Muscle of leg (tissue), 11 donors: ENCODE results near the gene RNU6-1. TPM values are rescaled to one million over a fixed set of nuclear protein-coding genes. Genes with fewer than 3 reads are reported as not detected.

Experiments
- DNase-seq: peaks from one replicate; pipeline ENCODE4 v3.0.0; 2013
- H3K27ac ChIP-seq: one replicate; pipeline ENCODE4 v1.5.1; 2013; ENCODE audit warnings: mild to moderate bottlenecking, low read length, control low read depth
- H3K27me3 ChIP-seq: one replicate; pipeline ENCODE4 v1.6.1; 2013; ENCODE audit warnings: low read length; ENCODE audit not compliant: control insufficient read depth, insufficient read depth
- H3K36me3 ChIP-seq: one replicate; pipeline ENCODE4 v1.6.1; 2013; ENCODE audit warnings: low read length; ENCODE audit not compliant: control insufficient read depth, insufficient read depth
- H3K4me1 ChIP-seq: one replicate; pipeline ENCODE4 v1.6.1; 2013; ENCODE audit warnings: low read length; ENCODE audit not compliant: control insufficient read depth, insufficient read depth
- H3K4me3 ChIP-seq: one replicate; pipeline ENCODE4 v1.5.1; 2013; ENCODE audit warnings: low read length, control low read depth
- H3K9me3 ChIP-seq: replicated peaks from 2 replicates; pipeline ENCODE4 v1.6.1; 2013; ENCODE audit warnings: low read depth, low read length; ENCODE audit not compliant: control insufficient read depth
- WGBS: methylation state at CpG from one replicate; pipeline ENCODE4 v1.1.5; 2013; ENCODE audit warnings: missing lambda C conversion rate; ENCODE audit not compliant: insufficient coverage; 5-methylcytosine and 5-hydroxymethylcytosine counted together
- polyA plus RNA-seq, 8 donors: library from polyadenylated mRNA; unstranded; fragments of 120-200 nt; gene quantifications; one replicate each; pipeline versions ENCODE4 v1.2.1 to v1.2.3, GENCODE V29; 2013; ENCODE audit warnings: inconsistent platforms in 1 of 8, low replicate concordance in 1 of 8; ENCODE audit not compliant: insufficient read length in 8 of 8, insufficient read depth in 1 of 8
- total RNA-seq: library from RNA; stranded (reverse); fragments of 120-200 nt; gene quantifications from one replicate; pipeline ENCODE4 v1.2.4, GENCODE V29; 2013

RNU6-1 gene
- total and polyA plus RNA-seq, 9 donors, result not detected

DNA sequence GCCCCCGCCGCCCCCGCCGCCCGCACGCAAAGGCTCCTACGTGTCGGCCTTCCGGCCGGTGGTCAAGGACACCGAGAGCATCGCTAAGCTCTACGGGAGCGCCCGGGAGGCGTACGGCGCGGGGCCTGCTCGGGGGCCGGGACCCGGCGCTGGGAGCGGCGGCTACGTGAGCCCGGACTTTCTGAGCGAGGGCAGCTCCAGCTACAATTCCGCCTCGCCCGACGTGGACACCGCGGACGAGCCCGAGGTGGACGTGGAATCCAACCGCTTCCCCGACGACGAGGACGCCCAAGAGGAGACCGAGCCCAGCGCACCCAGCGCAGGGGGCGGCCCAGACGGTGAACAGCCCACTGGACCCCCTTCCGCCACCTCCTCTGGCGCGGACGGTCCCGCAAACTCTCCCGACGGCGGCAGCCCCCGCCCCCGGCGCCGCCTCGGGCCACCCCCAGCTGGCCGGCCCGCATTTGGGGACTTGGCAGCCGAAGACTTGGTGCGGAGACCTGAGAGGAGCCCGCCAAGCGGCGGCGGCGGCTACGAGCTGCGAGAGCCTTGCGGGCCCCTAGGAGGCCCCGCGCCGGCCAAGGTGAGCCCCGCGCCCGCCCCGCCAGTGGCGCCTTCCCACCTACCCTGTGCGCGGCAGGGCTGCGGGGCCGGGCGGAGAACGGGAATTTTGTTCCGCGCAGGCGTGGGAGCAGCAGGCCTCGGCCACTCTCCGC, 12.1 kb downstream of the RNU6-1 start:
- no peaks in the 10 kb centered on the region for H3K36me3 ChIP-seq
- WGBS, result 4% methylated on average over 90 of the region's 91 CpGs
- peaks cover 46% of the 10 kb centered on the region for H3K4me1 ChIP-seq
- no peak overlapping the region for H3K27ac ChIP-seq
- no peak for DNase-seq
- H3K4me3 ChIP-seq, result no peak overlapping the region
- H3K9me3 ChIP-seq, result no peaks in the 10 kb centered on the region
- H3K27me3 ChIP-seq, result peaks cover 96% of the 10 kb centered on the region

DNA sequence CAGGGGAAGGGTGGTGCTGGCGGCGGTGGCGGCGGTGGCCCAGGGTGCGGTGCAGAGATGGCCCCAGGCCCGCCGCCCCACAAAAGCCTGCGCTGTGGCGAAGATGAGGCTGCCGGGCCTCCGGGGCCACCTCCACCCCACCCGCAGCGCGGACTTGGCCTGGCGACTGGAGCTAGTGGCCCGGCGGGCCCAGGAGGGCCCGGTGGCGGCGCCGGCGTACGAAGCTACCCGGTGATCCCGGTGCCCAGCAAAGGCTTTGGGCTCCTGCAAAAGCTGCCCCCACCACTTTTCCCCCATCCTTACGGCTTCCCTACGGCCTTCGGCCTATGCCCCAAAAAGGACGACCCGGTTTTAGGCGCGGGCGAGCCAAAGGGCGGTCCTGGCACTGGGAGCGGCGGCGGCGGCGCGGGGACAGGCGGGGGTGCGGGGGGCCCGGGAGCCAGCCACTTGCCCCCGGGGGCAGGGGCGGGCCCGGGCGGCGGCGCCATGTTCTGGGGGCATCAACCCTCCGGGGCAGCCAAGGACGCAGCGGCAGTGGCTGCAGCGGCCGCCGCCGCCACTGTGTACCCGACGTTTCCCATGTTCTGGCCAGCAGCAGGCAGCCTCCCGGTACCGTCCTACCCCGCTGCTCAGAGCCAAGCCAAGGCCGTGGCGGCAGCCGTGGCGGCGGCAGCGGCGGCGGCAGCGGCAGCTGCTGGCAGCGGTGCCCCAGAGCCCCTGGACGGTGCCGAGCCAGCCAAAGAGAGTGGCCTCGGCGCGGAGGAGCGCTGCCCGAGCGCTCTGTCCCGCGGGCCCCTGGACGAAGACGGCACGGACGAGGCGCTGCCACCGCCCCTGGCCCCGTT, 12.9 kb downstream of the RNU6-1 start:
- H3K27ac ChIP-seq, result no peak overlapping the region

GRCh38 chr15:67825881-67826716, 13.7 kb downstream of the RNU6-1 start:
- peaks cover 97% of the 10 kb centered on the region for H3K27me3 ChIP-seq
- no peak for DNase-seq
- H3K4me3 ChIP-seq, result no peak overlapping the region
- 3% methylated on average over 77 of the region's 77 CpGs for WGBS
- no peaks in the 10 kb centered on the region for H3K36me3 ChIP-seq
- peaks cover 45% of the 10 kb centered on the region for H3K4me1 ChIP-seq
- no peak overlapping the region for H3K27ac ChIP-seq
- no peaks in the 10 kb centered on the region for H3K9me3 ChIP-seq

More for the DNA sequence above, 12.9 kb downstream of the RNU6-1 start:
- 1% methylated on average over 88 of the region's 88 CpGs for WGBS
- H3K4me1 ChIP-seq, result peaks cover 41% of the 10 kb centered on the region
- no peaks in the 10 kb centered on the region for H3K9me3 ChIP-seq
- DNase-seq, result no peak
- no peak overlapping the region for H3K4me3 ChIP-seq
- no peaks in the 10 kb centered on the region for H3K36me3 ChIP-seq
- peaks cover 96% of the 10 kb centered on the region for H3K27me3 ChIP-seq

GRCh38 chr15:67824976-67825880, 14.6 kb downstream of the RNU6-1 start, which contains the start of gene SKOR1:
TSS of gene SKOR1 (plus strand) at chr15:67825509. CDS start at chr15:67825603, 94 bp downstream.
- Histone ChIP-seq H3K4me3 (no peak within 1 kb of the TSS), H3K36me3 (no peaks in the 10 kb centered on the region), H3K4me1 (peaks cover 53% of the 10 kb centered on the region), H3K27me3 (peaks cover 97% of the 10 kb centered on the region), H3K27ac (no peak within 1 kb of the TSS), H3K9me3 (no peaks in the 10 kb centered on the region)
- no peak for DNase-seq
- 1% methylated on average over 38 of the region's 58 CpGs for WGBS

DNA sequence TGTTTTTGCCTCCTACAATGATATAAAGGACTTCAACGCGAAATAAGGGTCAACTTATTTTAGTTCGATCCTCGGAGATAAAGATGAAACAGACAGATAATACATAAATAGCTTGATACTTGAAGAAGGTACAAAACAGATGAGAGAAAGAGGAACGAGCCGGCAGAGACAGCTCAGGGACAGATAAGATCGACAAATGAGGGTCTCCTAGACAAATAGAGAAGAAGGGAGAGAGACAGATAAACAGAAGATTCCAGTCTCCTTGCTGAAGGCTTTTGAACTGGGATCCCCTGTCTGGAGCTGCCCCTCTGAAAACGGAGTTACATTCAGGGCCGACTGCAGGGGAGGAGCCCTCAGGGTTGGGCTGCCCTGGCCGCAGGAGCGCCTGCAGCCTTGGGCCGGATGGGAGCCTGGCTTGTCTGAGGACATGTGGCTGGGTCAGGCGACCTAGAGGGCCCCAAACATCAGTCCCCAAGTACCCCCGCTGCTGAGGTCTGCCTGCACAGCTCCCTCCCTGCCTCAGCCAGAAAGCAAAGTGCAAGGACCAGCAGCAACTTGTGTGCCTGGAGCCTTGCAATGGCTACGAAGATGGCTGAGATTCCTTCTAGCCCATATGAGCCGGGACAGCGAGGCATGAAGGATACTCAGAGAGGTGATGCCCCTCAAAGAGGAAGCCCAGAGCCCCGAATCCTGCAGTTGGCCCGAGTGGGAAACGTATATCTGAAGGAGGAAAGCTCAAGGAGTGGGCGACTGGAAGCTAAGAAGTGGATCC, 15.5 kb downstream of the RNU6-1 start:
- Histone ChIP-seq H3K4me1 (peaks cover 53% of the 10 kb centered on the region), H3K4me3 (no peak overlapping the region), H3K36me3 (no peaks in the 10 kb centered on the region), H3K9me3 (no peaks in the 10 kb centered on the region), H3K27me3 (peaks cover 97% of the 10 kb centered on the region), H3K27ac (no peak overlapping the region)
- WGBS, result 5% methylated on average over 16 of the region's 21 CpGs
- DNase-seq, result no peak

DNA sequence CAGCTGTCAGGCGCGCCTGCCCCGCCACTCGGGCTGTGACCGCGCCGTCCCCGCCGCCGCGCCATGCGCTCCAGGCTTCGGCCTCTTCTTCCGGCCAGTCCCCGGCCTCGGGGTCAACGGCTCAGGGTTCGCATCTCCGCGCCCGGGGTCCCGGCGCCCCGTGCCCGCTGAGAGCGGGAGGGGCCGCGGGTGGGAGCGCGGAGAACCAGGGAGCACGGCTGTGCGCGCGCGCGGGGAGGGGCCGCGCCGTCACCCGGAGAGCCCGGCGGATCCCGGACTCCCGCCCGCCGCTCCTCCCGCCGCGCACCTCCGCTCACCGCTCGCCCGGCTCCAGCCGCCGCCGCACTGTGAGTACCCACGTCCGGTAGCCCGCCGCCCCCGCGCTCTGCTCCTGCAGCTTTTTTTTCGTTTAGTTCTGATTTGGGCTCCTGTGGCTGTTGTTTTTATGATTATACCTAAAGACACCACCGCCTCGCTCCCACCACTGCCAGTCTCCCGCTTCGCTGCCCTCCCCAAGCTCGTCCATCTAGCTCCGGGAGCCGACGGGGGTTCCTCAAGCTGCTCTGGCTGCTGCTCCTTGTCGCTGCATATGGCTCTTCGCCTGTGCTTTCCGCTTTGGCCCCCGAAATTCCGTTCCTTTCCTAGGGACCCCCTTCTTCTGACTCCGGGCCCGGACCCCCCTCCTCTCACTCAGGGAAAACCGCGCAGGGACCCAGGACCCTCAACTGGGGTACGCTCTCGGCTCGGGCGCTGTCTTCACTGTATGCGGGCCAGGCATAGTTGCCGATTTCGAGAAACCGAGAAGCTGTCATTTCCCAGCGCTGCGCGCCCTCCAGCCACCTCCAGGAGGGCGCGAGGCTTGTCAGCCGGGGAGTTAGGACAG, 16.3 kb downstream of the RNU6-1 start:
- no peak overlapping the region for H3K4me3 ChIP-seq
- H3K9me3 ChIP-seq, result no peaks in the 10 kb centered on the region
- H3K4me1 ChIP-seq, result peaks cover 48% of the 10 kb centered on the region
- DNase-seq, result no peak
- H3K36me3 ChIP-seq, result no peaks in the 10 kb centered on the region
- H3K27me3 ChIP-seq, result peaks cover 96% of the 10 kb centered on the region
- no peak overlapping the region for H3K27ac ChIP-seq
- WGBS, result under 1% methylated on average over 78 of the region's 94 CpGs

DNA sequence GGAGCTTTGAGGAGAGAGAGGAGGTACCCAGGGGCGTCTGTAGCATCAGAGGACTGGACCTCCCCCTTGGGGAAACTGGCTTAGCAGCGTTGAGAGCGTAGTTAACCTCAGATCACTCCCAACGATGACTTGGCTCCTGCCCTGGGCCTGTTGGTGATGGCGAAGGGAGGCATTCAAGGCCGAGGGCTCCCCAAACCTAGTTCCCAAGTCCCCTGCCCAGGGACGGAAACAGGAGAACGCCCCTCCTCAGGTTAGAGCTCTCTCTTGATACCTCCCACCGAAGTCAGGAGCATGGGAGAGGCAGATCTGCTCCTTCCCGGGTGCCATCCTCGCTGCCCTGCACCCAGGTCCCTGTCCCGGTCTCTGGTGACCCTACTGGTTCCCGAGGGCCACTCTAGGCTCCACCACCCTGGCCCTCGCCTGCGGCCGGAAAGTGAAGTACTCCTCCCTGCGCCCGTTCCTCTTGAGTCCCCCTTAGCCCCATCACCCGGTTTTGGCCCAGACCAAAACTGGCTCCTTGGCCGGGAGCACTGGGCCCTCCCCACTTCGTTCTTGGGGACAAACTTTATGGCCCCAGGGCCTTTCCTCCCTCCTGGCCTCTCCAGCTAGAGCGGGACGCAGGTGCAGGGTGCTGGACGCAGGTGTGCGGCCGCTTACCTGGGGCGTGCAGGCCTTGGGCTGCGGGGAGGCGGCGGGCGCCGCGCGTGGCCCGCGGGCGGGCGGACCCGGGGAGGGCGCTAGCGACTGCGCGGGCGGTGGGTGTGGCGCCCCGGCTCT, 17.1 kb downstream of the RNU6-1 start:
- Histone ChIP-seq H3K27me3 (peaks cover 96% of the 10 kb centered on the region), H3K36me3 (no peaks in the 10 kb centered on the region), H3K9me3 (no peaks in the 10 kb centered on the region), H3K27ac (no peak overlapping the region), H3K4me3 (no peak overlapping the region), H3K4me1 (peaks cover 44% of the 10 kb centered on the region)
- 2% methylated on average over 39 of the region's 46 CpGs for WGBS
- no peak for DNase-seq
